Measurements from ENCODE around the gene TSKU.

- no peak for TF ChIP-seq SUZ12 (IDR thresholded peaks at IDR 0.05; ENCODE audit: extremely low read depth, insufficient read depth, insufficient read length)
- TF ChIP-seq ZNF274 (IDR thresholded peaks at IDR 0.05; ENCODE audit: low read depth, low read length) = no peak
- no peak for TF ChIP-seq YY1 (IDR thresholded peaks at IDR 0.05; ENCODE audit: insufficient read depth, insufficient read length)
Observed at GRCh38 chr11:76776472-76776871, 6.7 kb upstream of the TSKU start.

Data from NT2/D1 (cell line).